Measurements from ENCODE around the gene SPSB4. TPM values are rescaled to one million over a fixed set of nuclear protein-coding genes. Genes with fewer than 3 reads are reported as not detected.

Gene SPSB4
- total RNA-seq, 1 donor from 2014 or later: under 0.01 TPM

DNA sequence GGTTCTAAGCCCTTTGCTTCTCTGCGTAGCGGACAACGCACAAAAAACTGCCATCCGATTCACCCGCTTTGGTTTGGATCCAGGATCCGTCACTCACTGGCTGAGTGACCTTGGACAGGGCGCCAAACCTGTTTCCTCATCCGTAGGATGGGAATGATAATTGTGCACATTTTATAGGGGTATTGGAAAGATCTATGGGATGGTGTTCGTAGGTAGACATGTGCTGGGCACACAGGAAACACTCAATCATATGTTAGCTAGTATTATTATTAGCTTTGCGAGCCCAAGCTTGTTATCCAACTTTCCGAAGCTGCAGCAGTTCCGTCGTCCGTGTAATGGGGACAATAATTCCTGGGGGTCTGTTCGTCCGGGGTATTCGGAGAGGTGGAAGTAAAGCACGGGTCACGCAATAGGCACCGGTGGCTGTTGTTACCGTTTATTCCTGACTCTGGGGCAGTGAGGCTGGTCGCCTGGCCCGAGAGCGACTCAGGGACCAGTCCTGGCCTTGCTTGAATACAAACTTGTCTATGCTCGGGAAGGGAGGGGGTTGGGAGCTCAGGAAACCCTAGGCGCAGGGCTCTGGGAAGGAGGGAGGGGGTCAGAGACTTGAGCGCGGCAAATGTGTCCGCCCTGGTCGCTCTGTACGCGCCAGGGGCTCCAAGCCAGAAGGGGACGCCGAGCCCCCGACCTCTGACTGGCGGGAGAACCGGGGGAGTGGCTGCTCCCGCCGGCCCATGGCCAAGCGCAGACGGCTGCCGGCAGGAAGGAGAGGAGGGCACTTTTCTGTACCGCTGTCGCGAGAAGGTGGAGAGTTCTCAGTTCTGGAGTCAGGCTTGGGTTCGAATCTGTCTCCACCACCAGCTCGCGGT lies 1.3 kb downstream of the SPSB4 start:
- no peak for DNase-seq (ENCODE audit: low read depth in 2 of 2)

DNA sequence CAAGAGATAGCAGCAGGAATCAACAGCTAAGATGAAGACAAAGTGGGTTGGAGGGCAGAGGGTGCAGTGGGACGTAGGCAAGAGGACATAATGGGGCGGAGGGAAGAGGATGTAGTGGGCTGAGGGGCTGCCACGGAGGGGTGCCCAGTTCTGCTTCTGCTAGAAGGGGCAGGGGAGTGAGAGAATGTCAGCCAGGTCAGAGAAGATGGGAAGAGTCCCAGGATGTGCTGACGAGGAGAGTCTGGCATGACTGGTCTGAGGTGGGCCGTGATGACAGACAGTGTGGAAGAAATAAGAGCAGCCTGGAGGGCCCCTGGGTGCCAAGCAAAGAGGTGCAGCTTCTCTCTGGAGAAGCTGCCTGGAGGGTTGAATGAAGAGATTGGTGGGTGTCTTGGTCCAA lies 4.0 kb downstream of the SPSB4 start:
- DNase-seq (ENCODE audit: low read depth in 2 of 2): no peak

DNA sequence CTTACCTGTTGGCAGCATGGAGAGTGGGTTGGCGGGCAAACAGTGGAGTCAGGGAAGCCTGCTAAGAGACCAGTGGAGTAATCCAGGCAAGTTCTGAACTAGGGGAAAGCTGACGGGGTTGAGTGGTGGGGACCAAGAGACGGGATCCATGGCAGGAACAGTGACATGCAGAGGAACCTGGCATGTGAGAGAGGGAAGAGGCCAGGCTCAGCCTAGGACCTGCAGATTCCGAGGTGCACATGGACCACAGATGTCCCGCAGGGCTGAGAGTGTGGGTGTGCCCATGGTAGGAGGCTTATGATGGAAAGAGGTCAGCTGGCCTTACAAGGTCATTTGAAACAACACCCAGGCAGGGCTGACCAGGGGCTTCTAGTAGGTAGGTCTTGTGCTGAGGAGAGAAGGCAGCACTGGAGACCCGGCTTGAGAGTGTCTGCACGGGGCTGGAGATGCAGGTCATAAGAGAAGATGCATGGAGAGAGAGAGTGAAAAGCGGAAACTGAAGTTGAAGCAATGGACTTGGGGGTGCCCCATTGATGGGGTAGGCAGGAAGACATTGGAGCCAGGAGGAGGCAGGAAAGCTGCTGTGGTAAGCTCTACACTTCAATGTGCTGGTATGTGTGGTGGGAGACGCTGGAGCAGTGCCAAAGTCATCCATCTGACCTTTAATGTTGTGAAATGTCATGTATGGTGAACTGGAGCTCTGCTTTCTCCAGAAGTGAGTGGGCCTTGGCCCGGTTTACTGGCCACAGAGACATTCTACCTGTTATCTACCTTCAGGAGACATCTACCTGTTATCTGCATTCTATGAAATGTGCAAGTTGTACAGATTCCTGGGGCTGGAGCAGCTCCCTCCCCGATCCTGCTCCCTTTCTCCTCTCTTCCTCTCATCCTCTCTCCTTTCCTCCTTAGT lies 4.6 kb downstream of the SPSB4 start:
- no peak for DNase-seq (ENCODE audit: low read depth in 2 of 2)

DNA sequence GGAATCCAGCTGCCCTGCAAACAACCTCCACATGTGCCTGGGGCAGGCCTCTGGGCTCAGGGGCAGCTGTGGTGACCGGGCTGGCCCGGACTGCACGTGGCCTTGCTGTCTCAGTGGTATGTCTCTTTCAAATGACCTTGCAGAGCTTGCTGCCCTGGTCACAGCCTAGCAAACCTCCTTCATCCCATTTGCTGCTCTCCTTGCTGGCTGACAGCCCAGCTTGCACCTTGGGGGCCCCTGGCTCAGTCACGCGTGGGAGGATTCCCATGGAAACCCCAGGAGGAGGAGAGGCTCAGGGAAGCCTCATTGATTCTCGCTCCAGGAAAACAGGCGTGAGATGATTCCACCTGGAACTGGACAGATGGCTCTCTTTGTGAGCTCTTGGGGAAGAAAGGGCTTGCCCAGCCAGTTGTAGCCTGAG lies 5.6 kb downstream of the SPSB4 start:
- no peak for DNase-seq (ENCODE audit: low read depth in 2 of 2)

DNA sequence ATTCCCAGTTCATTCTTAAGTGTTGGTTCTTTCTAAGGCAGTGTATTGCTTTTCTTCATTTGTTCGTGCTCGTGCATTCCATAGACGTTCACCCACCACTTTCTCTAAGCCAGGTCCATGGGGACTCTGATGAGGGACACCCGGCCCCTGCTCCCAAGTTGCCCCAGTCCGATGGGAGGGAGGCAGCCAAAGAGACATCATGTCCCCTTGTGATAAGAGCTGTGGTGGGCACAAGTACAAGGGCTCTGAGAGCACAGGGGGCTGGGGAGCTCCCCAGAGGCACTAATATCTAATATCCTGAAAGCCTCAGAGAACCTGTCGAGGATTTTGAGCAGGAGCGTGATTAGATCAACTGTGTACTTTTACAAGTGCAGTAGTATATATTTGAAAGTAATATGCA lies 6.3 kb downstream of the SPSB4 start:
- DNase-seq (ENCODE audit: low read depth in 2 of 2): no peak

DNA sequence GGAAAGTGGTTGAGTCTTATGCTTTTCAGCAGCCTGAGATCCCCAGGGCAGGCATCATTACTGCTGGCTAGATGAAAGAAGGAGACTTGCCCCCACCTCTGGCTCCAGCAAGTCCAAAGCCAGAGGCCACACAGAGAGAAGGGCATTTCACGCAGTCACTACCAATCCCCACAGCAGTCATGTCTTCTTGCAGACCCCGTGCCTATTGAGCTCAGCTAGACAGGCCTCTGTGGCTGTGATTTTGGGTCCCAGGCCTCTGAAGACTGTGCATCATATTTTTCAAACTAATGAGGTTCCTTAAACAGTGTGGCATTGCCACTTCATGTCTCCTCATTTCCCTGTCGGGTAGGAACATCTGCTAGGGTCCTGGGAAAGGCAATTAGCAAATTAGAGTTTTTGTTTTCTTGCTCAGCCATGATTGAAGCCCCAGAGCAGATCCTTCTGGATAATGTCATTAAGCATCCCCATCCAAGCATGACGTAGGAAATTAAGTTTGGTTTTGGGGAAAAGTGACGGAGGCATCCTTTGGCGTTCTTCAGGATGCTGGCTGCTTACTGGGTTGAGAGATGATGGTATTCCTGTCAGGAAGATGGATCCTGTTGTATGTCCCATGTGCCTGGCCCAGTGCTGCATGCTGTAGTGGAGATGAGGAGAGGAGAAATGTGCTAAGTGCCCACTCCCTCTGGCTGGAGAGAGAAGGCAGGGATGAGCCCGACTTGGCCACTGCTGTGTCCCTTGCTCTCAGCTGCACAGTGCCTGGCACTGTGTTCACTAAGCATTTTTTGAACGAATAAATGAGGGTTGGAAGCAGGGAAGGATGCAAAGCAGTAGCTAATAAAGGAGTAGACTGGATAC lies 7.0 kb downstream of the SPSB4 start:
- no peak for DNase-seq (ENCODE audit: low read depth in 2 of 2)

DNA sequence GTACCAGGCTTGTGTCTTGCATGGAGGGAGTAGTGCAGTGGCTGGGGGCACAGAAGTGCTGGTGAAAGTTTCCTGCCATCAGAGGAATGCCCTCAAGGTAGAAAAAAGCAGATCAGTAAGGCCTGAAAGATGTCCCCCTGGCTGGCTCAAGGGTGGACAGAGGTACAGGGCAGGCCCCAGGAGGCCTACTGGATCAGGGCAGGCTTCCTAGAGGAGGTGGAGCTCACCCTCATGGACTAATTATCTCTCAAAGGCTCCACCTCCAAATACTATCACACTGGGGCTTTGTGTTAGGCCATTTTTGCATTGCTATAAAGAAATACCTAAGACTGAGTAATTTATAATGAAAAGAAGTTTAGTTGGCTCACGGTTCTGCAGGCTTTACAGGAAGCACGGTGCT lies 7.8 kb downstream of the SPSB4 start:
- DNase-seq (ENCODE audit: low read depth in 2 of 2): no peak

DNA sequence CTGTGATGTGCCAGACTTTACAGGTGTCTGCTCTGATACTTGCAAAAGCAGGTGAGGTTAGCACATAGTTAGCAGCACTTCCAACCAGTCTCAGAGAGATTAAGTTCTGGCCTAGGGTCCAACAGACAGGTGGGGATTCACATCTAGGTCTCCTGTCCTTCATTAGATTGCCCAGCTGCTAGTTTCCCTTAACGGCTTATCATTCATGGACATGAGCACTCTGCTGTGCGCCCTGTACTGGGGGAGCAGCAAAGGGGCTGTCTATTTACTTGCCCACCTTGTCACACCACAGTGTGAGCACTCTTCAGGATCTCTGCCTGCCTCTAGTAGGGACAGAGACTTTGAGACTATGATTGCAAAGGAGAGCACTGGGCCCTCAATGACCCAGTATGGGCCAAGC lies 8.7 kb downstream of the SPSB4 start:
- no peak for DNase-seq (ENCODE audit: low read depth in 2 of 2)

DNA sequence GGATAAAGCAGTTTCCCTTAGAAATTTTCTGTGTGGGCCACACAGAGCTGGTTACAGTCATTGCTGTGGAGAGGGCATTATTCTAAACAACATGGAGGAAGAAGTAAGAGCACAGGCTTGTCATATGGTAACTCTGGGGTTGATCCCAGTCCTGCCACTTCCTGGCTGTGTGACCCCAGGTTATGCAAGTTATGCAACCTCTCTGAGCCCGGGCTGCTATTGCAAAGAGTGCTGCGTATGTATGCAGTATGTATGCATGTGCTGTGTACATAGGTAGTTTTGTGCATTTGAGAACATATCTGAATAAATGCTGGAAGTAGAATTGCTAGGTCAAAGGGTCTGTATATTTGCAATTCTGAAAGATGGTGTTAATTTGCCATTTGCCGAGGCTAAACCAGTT lies 9.2 kb downstream of the SPSB4 start:
- DNase-seq (ENCODE audit: low read depth in 2 of 2): no peak

DNA sequence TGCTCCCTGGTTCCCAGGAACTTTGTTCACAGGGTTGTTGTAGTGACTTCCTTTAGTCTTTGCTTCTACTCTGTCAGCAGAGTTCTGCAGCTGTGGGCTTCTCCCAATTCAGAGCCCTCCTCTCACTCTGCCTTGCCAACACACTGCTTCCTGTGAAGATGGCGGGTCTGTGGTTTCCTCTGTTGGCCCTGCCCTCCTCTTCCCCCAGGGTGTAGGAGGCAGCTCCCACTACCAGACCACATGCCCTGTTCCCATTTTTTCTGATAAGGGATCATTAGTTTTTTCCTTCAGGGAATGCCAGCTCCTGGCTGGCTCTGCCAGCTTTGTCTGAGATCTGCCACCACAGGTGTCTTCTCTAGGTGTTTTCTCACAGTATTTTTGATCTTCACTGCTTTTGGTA lies 12.7 kb downstream of the SPSB4 start:
- DNase-seq (ENCODE audit: low read depth in 2 of 2): no peak

DNA sequence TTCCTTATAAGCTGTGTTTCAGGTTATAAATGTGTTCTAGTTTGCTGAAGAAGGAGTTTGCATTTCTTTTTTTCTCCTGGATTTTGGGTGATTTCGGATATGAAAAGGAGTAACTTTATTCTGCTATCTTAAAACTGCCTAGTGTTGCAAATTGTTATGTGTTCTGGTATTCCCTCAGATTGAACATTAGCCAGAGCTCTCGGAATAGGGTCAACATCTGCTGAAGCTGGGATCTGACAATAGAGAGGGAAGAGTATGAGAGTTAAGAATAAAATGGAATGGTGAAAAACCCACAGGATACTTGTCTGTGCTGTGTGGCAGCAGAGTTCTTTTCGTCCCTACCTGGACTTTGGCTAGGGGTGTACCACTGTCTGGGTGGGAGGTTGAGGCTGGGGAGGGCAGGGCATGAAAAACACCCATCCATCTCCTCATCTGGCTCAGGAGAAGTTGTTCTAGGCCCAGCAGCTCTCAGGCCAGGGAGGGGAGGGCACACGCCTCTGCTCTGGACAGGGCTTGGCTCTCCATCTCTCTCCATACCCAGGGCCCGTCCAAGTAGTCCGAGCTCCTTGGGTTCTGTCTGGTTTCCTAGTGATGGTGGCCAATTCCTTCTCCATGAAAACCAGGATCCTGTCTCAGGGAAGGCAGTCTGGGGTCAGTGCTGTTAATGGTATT lies 13.2 kb downstream of the SPSB4 start:
- DNase-seq (ENCODE audit: low read depth in 2 of 2): no peak

DNA sequence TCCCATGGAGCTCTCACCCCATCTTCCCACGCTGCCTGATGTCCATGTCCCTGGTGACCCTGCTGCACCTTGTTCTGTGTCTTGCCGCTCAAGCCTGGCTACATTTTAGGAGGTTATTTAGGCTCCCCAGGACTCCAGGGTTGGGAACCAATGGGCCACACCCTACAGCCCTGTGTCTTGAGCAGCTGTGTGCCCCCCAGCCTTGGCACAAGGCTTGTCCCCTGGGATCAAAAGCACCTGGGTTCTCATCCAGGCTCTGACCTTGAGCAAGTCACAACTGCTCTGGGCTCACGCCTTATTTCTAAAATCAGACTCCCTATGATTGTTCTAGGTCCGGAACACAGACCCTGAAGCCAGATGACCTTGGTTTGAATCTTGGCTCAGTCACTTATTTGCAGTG lies 14.1 kb downstream of the SPSB4 start:
- no peak for DNase-seq (ENCODE audit: low read depth in 2 of 2)

DNA sequence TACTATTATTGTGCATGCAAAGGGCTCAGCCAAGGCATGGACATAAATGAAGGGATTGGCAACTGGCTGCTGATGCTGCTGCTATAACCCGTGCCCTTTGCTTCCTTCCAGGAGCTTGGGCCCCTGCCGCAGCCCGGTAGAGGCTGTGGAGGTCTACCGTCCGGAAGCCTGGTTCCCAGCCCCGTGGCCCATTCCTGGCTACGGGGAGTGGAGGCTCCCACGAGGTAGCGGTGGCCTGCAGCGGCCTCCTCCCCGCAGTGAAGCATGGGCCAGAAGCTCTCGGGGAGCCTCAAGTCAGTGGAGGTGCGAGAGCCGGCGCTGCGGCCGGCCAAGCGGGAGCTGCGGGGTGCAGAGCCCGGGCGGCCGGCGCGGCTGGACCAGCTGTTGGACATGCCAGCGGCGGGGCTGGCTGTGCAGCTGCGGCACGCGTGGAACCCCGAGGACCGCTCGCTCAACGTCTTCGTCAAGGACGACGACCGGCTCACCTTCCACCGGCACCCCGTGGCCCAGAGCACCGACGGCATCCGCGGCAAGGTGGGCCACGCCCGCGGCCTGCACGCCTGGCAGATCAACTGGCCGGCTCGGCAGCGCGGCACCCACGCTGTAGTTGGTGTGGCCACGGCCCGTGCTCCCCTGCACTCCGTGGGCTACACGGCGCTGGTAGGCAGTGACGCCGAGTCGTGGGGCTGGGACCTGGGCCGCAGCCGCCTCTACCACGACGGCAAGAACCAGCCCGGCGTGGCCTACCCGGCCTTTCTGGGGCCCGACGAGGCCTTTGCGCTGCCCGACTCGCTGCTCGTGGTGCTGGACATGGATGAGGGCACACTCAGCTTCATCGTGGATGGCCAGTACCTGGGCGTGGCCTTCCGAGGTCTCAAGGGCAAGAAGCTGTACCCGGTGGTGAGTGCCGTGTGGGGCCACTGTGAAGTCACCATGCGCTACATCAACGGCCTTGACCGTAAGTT lies 15.0 kb downstream of the SPSB4 start:
- no peak for DNase-seq (ENCODE audit: low read depth in 2 of 2)

DNA sequence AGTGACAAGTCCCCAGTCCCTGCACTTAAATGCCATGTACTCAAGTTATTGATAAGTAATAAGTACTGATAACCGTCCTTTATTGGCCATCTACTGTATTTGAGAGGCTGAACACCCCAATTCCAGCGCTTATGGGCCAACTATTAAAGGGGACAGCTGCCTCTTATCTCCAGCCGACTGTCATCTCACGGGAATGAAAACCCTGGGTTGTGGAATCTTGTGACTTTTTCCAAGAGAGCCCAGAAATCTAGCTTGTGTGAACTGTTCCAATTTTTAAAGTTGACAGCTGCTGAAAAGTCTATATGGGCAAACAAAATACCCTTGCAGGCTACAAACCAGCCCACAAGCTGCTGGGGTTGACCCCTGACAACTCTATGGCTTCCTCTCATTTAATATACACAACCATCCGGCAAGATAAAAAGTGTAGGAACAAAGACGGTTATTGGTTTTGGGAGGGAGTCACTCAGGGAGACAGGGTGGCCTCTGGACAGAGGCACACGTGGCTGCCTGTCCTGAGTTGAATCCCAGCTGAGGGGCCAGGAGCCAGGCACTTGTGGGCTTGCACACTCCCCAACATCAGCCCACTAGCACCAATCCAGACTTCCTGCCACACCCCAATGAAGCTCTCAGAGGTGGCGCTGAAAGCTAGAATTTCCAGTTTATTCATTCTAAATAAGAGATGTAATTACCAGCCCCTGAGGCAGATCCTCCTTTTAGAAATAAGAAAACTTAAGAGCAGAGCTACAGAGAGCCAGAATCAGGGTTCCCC lies 16.2 kb downstream of the SPSB4 start:
- no peak for DNase-seq (ENCODE audit: low read depth in 2 of 2)

DNA sequence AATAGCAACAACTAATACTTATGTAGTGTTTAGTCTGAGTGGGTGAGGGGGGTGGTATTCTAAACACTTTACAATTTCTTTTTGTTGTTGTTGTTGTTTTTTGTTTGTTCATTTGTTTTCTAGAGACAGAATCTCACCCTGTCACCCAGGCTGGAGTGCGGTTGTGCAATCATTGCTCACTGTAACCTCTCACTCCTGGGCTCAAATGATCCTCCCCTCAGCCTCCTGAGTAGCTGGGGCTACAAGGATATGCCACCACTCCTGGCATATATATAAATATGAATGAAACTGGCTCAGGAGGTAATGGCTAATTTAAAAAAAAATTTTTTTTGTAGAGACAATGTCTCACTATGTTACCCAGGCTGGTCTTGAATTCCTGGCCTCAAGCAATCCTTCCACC lies 19.1 kb downstream of the SPSB4 start:
- no peak for DNase-seq (ENCODE audit: low read depth in 2 of 2)

DNA sequence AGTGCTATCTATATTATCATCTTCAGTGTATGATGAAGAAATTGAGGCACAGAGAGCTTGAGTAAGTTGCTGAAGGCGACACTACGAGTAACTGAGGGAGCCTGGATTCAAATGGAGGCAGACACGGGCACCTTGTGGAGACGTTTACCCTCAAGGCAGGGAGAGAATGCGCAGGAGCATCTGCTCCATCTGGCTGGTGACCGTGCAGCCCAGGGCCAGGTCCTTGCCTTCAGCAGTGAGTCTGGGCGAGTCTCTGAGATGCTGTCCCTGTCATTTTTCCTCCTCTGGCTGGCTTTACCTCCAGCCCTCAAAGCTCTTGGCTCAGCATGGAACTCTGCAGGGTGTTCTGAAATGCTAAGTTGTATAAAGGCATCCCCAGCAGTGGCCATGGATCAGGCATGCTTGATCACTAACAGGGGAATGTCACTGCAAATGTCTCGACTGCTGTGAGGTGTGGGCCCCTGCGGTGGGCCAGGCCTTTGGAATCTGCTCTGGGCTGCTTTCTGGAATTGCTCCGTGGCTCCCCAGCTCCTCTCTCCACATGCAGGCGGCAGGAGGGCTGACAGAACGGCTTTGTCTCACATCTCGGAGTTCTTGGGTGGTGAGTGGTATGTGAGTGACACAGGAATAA lies 19.7 kb downstream of the SPSB4 start:
- no peak for DNase-seq (ENCODE audit: low read depth in 2 of 2)

DNA sequence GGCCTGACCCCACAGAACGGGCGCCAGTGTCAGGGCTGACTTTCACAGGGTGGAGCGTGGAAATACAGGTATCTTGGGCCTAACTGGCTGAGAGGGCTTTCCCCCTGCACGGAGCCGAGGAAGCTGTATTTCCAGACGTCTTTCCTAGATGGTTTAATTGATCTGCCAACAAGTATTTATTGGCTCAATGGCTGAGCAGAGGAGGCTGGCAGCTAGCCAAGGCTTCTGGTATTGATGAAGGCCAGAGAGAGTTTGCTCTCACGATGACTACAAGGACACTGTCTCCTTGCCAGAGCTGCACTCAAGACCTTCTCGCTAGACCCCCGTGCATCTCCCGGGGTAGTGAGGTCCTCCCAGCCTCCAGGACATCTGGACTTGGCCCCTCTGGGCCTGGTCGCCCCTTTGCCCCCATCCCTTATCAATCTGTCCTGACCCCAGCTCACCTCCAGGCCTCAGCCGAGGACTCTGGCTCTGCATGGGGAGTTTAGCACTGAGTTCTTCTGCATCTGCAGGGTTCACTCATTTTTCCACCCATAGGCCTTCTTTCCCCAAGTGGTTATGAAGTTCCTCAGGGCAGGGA lies 20.6 kb downstream of the SPSB4 start:
- DNase-seq (ENCODE audit: low read depth in 2 of 2): no peak

DNA sequence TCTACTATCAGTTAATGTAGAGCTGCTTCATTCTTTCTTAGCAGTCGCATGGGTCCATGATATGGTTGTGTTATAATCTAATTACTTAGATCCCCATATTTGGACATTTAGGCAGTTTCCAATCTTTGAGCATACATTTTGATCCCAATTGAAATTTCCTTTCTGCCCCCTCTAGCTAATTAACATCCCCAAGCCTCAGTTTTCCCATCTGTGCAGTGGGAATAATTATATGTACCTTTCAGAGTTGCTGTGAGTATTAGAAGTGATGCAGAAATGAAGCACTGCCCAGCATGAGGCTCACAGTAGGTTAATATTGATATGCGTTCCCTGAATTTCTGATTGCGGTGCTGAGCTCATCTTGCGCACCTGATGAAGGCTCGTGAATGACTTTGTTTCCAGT lies 21.8 kb downstream of the SPSB4 start:
- DNase-seq (ENCODE audit: low read depth in 2 of 2): no peak

Measured in dermis microvascular lymphatic vessel endothelial cell (primary cell).